Loucy (cell line): Measurements from ENCODE around the gene KRT80.

Source experiments
- H2AFZ ChIP-seq: fragments of 200-600 bp; sonication (generic); 2 replicates; pipeline ENCODE4 v1.6.0; 2016; ENCODE audit warnings: antibody characterized with exemption, mild to moderate bottlenecking, low read length, moderate library complexity
- H3F3A ChIP-seq: fragments of 200-600 bp; 2 replicates; pipeline ENCODE4 v1.6.0; 2016; ENCODE audit warnings: antibody characterized with exemption, low read depth, mild to moderate bottlenecking
- H3K27me3 ChIP-seq: fragments of 200-600 bp; sonication (generic); 2 replicates; pipeline ENCODE4 v1.6.1; 2014; ENCODE audit warnings: low read length, mild to moderate bottlenecking; ENCODE audit not compliant: insufficient read depth, poor library complexity, severe bottlenecking
- H3K36me3 ChIP-seq: fragments of 200-600 bp; sonication (generic); 2 replicates; pipeline ENCODE4 v1.6.1; 2016; ENCODE audit warnings: low read length; ENCODE audit not compliant: insufficient read depth
- H3K4me1 ChIP-seq: fragments of 200-600 bp; sonication (generic); 2 replicates; pipeline ENCODE4 v1.5.1; 2014; ENCODE audit warnings: low read length, mild to moderate bottlenecking; ENCODE audit not compliant: insufficient read depth, poor library complexity, severe bottlenecking
- H3K4me2 ChIP-seq: fragments of 200-600 bp; sonication (generic); 2 replicates; pipeline ENCODE4 v1.6.0; 2014; ENCODE audit warnings: antibody characterized with exemption, low read length, low read depth, mild to moderate bottlenecking; ENCODE audit not compliant: poor library complexity, severe bottlenecking
- H3K4me3 ChIP-seq: fragments of 200-600 bp; sonication (generic); 2 replicates; pipeline ENCODE4 v1.5.1; 2014; ENCODE audit warnings: low read length, mild to moderate bottlenecking, mixed read lengths; ENCODE audit not compliant: poor library complexity, severe bottlenecking
- H3K79me2 ChIP-seq: fragments of 200-600 bp; sonication (generic); 2 replicates; pipeline ENCODE4 v1.6.1; 2014; ENCODE audit warnings: low read length; ENCODE audit not compliant: insufficient read depth
- H3K9ac ChIP-seq: fragments of 200-600 bp; sonication (generic); 2 replicates; pipeline ENCODE4 v1.6.0; 2014; ENCODE audit warnings: mild to moderate bottlenecking, low read depth, low read length, moderate library complexity; ENCODE audit not compliant: poor library complexity, severe bottlenecking
- H3K9me2 ChIP-seq: fragments of 200-600 bp; sonication (generic); replicated peaks from 2 replicates; pipeline ENCODE4 v1.6.1; 2016; ENCODE audit warnings: low read depth, low read length, mixed read lengths
- H3K9me3 ChIP-seq: fragments of 200-600 bp; sonication (generic); 2 replicates; pipeline ENCODE4 v1.6.1; 2014; ENCODE audit warnings: mild to moderate bottlenecking, antibody characterized with exemption, low read length, low read depth; ENCODE audit not compliant: insufficient read depth
- H4K20me1 ChIP-seq: fragments of 200-600 bp; sonication (generic); 2 replicates; pipeline ENCODE4 v1.6.0; 2014; ENCODE audit warnings: antibody characterized with exemption, low read length, mild to moderate bottlenecking; ENCODE audit not compliant: insufficient read depth, poor library complexity, severe bottlenecking
- CTCF ChIP-seq: fragments of 200-600 bp; sonication (generic); conservative IDR thresholded peaks from 2 replicates; pipeline ENCODE4 v1.5.1; 2014; ENCODE audit warnings: mild to moderate bottlenecking, antibody characterized with exemption, low read length
- EZH2phosphoT487 ChIP-seq: fragments of 200-600 bp; IDR thresholded peaks from 2 replicates; pipeline ENCODE4 v1.6.1; 2018; ENCODE audit warnings: antibody characterized with exemption, mild to moderate bottlenecking, moderate library complexity, borderline replicate concordance

KRT80 gene

GRCh38 chr12:52213564-52214420, 22.0 kb upstream of the KRT80 start:
- peak; percentile 94 for TF ChIP-seq CTCF
- TF ChIP-seq EZH2phosphoT487, result no peak
- Histone ChIP-seq H3K36me3 (no peaks in the 10 kb centered on the region), H3K9me3 (no peaks in the 10 kb centered on the region), H3K9me2 (no peaks in the 10 kb centered on the region), H3F3A (no peaks in the 10 kb centered on the region), H3K4me3 (no peak overlapping the region), H3K9ac (no peak overlapping the region), H3K27me3 (no peaks in the 10 kb centered on the region), H4K20me1 (no peaks in the 10 kb centered on the region), H2AFZ (no peak overlapping the region), H3K4me2 (no peak overlapping the region), H3K79me2 (no peaks in the 10 kb centered on the region), H3K4me1 (no peaks in the 10 kb centered on the region)

GRCh38 chr12:52212701-52213563, 21.1 kb upstream of the KRT80 start:
- Histone ChIP-seq H3K9ac (no peak overlapping the region), H3K36me3 (no peaks in the 10 kb centered on the region), H3K27me3 (no peaks in the 10 kb centered on the region), H3F3A (no peaks in the 10 kb centered on the region), H3K9me3 (no peaks in the 10 kb centered on the region), H3K4me3 (no peak overlapping the region), H3K4me1 (no peaks in the 10 kb centered on the region), H2AFZ (no peak overlapping the region), H3K79me2 (no peaks in the 10 kb centered on the region), H3K4me2 (no peak overlapping the region), H3K9me2 (no peaks in the 10 kb centered on the region), H4K20me1 (no peaks in the 10 kb centered on the region)
- TF ChIP-seq CTCF, result no peak
- no peak for TF ChIP-seq EZH2phosphoT487

GRCh38 chr12:52211716-52212585, 20.1 kb upstream of the KRT80 start:
- Histone ChIP-seq H3K4me2 (no peak overlapping the region), H3K79me2 (no peaks in the 10 kb centered on the region), H3F3A (no peaks in the 10 kb centered on the region), H3K9me2 (no peaks in the 10 kb centered on the region), H3K9me3 (no peaks in the 10 kb centered on the region), H3K4me3 (no peak overlapping the region), H3K36me3 (no peaks in the 10 kb centered on the region), H3K9ac (no peak overlapping the region), H2AFZ (no peak overlapping the region), H3K4me1 (no peaks in the 10 kb centered on the region), H4K20me1 (no peaks in the 10 kb centered on the region), H3K27me3 (no peaks in the 10 kb centered on the region)
- no peak for TF ChIP-seq EZH2phosphoT487
- TF ChIP-seq CTCF, result no peak
